ENCODE results near the gene CREB3L1.

- TF ChIP-seq CTCF (IDR thresholded peaks at IDR 0.05; ENCODE audit: low read depth, low read length, poor library complexity, severe bottlenecking) = no peak
- TF ChIP-seq EZH2phosphoT487 (IDR thresholded peaks at IDR 0.05; ENCODE audit: borderline replicate concordance, low read length) = no peak
These were observed 28.9 kb downstream of the CREB3L1 start for GRCh38 chr11:46306296-46306853.

Measured in DOHH2 (cell line).